ENCODE results near the gene STAU1.

GRCh38 chr20:49229381-49229780 lies 41.2 kb upstream of the STAU1 start:
- no peak for TF ChIP-seq EZH2 (IDR thresholded peaks at IDR 0.05; ENCODE audit: low read length, missing control alignments)
- TF ChIP-seq CTCF (conservative IDR thresholded peaks at IDR 0.05 in 1 of 2, IDR thresholded peaks at IDR 0.05 in 1 of 2; ENCODE audit: low read depth in 1 of 2, low read length in 2 of 2) = no peak

Data from fibroblast of lung (primary cell).